Measurements from ENCODE around the gene EXOC3L2.

Gene EXOC3L2

GRCh38 chr19:45245334-45245787 is at the start of gene EXOC3L2:
Gene EXOC3L2 (minus strand): TSS chr19:45245407. CDS start chr19:45239045, 6,362 bp downstream.
- Histone ChIP-seq H3K4me1 (ENCODE audit: control insufficient read depth, insufficient read depth, low read length) (no peaks in the 10 kb centered on the region), H3K9ac (ENCODE audit: low read depth, low read length) (no peak within 1 kb of the TSS), H3K27ac (ENCODE audit: low read depth, low read length) (no peak within 1 kb of the TSS), H3K36me3 (ENCODE audit: control insufficient read depth, insufficient read depth, low read length) (no peaks in the 10 kb centered on the region), H3K27me3 (ENCODE audit: control insufficient read depth, insufficient read depth, low read length) (peaks cover 12% of the 10 kb centered on the region), H3K4me3 (ENCODE audit: low read depth, low read length) (no peak within 1 kb of the TSS), H3K9me3 (ENCODE audit: control insufficient read depth, insufficient read depth, low read length) (no peaks in the 10 kb centered on the region)

DNA sequence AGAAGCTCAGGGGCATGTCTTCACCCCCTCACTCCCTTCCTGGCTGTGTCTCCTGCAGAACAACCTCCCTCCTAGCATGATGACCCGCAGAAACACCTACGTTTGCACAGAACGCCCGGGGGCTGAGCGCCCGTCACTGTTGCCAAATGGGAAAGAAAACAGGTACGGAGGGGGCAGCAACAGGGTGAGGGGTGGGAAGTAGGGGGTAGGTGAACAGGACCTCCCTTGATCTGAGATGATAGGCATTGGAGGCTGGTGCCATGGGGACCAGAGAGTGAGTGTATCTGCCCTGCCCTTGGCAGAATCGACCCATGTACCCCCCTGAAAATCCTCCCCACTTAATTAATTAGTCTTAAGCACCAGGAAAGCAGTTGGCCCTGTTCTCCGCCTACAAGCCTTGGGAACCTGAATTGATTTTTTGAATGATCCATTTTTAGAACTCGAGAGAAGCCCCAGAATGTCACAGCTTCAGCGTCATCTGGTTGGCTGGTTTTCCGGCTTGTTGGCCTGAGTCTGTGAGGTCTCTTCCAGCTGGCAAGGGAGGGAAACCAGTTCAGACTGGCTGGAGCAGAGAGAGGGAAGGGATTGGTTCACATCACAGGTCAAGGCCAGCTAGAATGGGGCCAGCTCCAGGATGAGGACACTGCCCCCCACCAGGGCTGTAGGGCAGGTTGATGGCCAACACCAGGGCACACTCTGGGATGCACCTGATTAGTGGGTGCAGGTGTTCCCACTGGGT is 49.3 kb upstream of the EXOC3L2 start:
- Histone ChIP-seq H3K9me3 (ENCODE audit: control insufficient read depth, insufficient read depth, low read length) (no peaks in the 10 kb centered on the region), H3K9ac (ENCODE audit: low read depth, low read length) (no peak overlapping the region), H3K27me3 (ENCODE audit: control insufficient read depth, insufficient read depth, low read length) (no peaks in the 10 kb centered on the region), H3K4me1 (ENCODE audit: control insufficient read depth, insufficient read depth, low read length) (no peaks in the 10 kb centered on the region), H3K36me3 (ENCODE audit: control insufficient read depth, insufficient read depth, low read length) (peaks cover 12% of the 10 kb centered on the region), H3K27ac (ENCODE audit: low read depth, low read length) (no peak overlapping the region), H3K4me3 (ENCODE audit: low read depth, low read length) (no peak overlapping the region)

DNA sequence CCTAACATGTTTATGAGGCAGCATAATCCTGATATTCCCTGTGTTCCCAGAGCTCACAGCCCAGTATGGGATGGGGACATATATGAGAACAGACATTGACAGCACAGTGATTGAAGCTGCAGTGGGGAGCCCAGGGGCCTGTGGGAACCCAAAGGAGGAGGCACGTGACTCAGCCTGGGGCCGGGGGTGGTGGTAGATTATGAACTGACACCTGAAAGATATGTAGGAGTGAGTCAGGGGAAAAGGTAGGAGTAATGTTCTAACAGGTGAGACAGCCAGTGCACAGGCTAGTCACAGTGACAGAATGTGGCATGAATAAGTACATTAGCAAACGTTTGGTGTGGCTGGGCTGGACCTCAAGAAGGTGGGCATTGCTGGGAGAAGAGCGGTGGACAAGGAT is 48.5 kb upstream of the EXOC3L2 start:
- H3K9me3 ChIP-seq (ENCODE audit: control insufficient read depth, insufficient read depth, low read length): no peaks in the 10 kb centered on the region

DNA sequence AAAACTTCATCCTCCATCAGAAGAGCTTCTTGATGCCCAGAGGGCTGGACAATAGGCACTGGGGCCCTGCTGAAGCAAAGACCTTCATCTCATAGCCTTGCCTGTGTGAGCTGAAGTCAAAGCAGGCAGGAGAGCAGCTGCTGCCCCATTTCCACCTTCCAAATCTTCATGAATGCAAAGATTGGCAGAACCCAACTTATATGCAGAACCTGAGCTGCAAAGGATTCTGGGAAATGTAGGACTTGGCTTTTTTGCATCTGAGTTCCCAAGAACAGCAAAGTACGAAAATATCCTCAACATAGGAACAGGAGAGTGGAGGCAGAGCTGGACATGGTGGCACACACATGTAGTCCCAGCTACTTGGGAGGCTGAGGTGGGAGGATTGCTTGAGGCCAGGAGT is 46.6 kb upstream of the EXOC3L2 start:
- no peak overlapping the region for H3K4me3 ChIP-seq (ENCODE audit: low read depth, low read length)
- H3K9me3 ChIP-seq (ENCODE audit: control insufficient read depth, insufficient read depth, low read length): no peaks in the 10 kb centered on the region
- peaks cover 17% of the 10 kb centered on the region for H3K36me3 ChIP-seq (ENCODE audit: control insufficient read depth, insufficient read depth, low read length)
- H3K27ac ChIP-seq (ENCODE audit: low read depth, low read length): no peak overlapping the region
- no peak overlapping the region for H3K9ac ChIP-seq (ENCODE audit: low read depth, low read length)
- H3K4me1 ChIP-seq (ENCODE audit: control insufficient read depth, insufficient read depth, low read length): no peaks in the 10 kb centered on the region
- H3K27me3 ChIP-seq (ENCODE audit: control insufficient read depth, insufficient read depth, low read length): no peaks in the 10 kb centered on the region

More for the DNA sequence above, 48.5 kb upstream of the EXOC3L2 start:
- H3K27ac ChIP-seq (ENCODE audit: low read depth, low read length): no peak overlapping the region
- H3K27me3 ChIP-seq (ENCODE audit: control insufficient read depth, insufficient read depth, low read length): no peaks in the 10 kb centered on the region
- H3K4me1 ChIP-seq (ENCODE audit: control insufficient read depth, insufficient read depth, low read length): no peaks in the 10 kb centered on the region
- no peak overlapping the region for H3K4me3 ChIP-seq (ENCODE audit: low read depth, low read length)
- peaks cover 9% of the 10 kb centered on the region for H3K36me3 ChIP-seq (ENCODE audit: control insufficient read depth, insufficient read depth, low read length)
- no peak overlapping the region for H3K9ac ChIP-seq (ENCODE audit: low read depth, low read length)

- peaks cover 21% of the 10 kb centered on the region for H3K36me3 ChIP-seq (ENCODE audit: control insufficient read depth, insufficient read depth, low read length)
Measured at GRCh38 chr19:45290381-45290931, 45.2 kb upstream of the EXOC3L2 start.

DNA sequence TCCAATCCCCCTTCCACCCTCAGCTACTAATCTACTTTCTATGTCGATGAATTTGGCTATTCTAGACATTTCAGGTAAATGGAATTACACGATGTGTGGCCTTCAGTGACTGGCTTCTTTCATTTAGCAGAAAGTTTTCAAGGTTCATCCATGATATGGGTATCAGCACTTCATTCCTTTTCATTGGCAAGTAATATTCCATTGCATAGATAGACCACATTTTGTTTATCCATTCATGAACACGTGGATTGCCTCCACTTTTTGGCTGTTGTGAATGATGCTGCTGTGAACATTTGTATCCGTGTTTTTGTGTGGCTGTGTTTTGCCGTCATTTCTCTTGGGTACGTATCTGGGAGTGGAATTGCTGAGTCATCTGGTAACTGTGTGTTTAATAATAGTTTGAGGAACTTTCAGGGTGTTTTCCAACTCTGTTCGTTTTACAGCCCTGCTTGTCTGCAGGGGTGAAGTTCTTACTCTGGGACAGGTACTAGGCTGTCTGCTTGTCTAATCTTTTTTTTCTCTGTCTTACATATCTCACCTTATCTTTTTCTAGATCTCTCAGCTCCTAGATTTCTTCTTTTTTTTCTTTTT is 38.3 kb upstream of the EXOC3L2 start:
- H3K4me3 ChIP-seq (ENCODE audit: low read depth, low read length): no peak overlapping the region
- peaks cover 34% of the 10 kb centered on the region for H3K36me3 ChIP-seq (ENCODE audit: control insufficient read depth, insufficient read depth, low read length)
- H3K27ac ChIP-seq (ENCODE audit: low read depth, low read length): no peak overlapping the region
- H3K4me1 ChIP-seq (ENCODE audit: control insufficient read depth, insufficient read depth, low read length): no peaks in the 10 kb centered on the region
- H3K27me3 ChIP-seq (ENCODE audit: control insufficient read depth, insufficient read depth, low read length): no peaks in the 10 kb centered on the region
- H3K9ac ChIP-seq (ENCODE audit: low read depth, low read length): no peak overlapping the region
- H3K9me3 ChIP-seq (ENCODE audit: control insufficient read depth, insufficient read depth, low read length): no peaks in the 10 kb centered on the region

More at GRCh38 chr19:45290381-45290931, 45.2 kb upstream of the EXOC3L2 start:
- no peaks in the 10 kb centered on the region for H3K9me3 ChIP-seq (ENCODE audit: control insufficient read depth, insufficient read depth, low read length)
- no peaks in the 10 kb centered on the region for H3K4me1 ChIP-seq (ENCODE audit: control insufficient read depth, insufficient read depth, low read length)
- no peak overlapping the region for H3K9ac ChIP-seq (ENCODE audit: low read depth, low read length)
- no peak overlapping the region for H3K4me3 ChIP-seq (ENCODE audit: low read depth, low read length)
- H3K27me3 ChIP-seq (ENCODE audit: control insufficient read depth, insufficient read depth, low read length): no peaks in the 10 kb centered on the region
- H3K27ac ChIP-seq (ENCODE audit: low read depth, low read length): no peak overlapping the region

DNA sequence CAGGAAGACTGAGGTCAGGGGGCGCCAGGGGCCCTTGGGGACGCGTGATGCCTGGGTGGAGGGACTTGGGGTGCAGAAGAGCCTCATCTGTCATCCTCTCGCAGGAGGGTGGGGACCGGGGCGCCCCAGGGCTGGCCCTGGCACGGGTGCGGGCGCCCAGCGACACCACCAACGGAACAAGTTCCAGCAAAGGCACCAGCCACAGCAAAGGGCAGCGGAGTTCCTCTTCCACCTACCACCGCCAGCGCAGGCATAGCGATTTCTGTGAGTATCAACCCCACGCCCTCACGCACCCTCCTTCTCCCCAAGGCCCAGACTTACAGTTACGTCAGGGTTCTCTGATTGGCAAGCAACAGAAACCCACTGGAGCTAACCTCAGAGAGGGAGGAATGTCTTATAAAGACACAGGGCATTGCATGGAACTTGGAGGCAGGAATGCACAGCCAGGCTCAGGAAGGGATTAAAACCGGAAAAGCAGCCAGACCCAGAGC is 35.3 kb upstream of the EXOC3L2 start:
- H3K4me1 ChIP-seq (ENCODE audit: control insufficient read depth, insufficient read depth, low read length): no peaks in the 10 kb centered on the region
- no peak overlapping the region for H3K4me3 ChIP-seq (ENCODE audit: low read depth, low read length)
- no peaks in the 10 kb centered on the region for H3K27me3 ChIP-seq (ENCODE audit: control insufficient read depth, insufficient read depth, low read length)
- peaks cover 38% of the 10 kb centered on the region for H3K36me3 ChIP-seq (ENCODE audit: control insufficient read depth, insufficient read depth, low read length)
- H3K9me3 ChIP-seq (ENCODE audit: control insufficient read depth, insufficient read depth, low read length): no peaks in the 10 kb centered on the region
- H3K9ac ChIP-seq (ENCODE audit: low read depth, low read length): no peak overlapping the region
- no peak overlapping the region for H3K27ac ChIP-seq (ENCODE audit: low read depth, low read length)

GRCh38 chr19:45279587-45280192 is 34.5 kb upstream of the EXOC3L2 start:
- Histone ChIP-seq H3K4me1 (ENCODE audit: control insufficient read depth, insufficient read depth, low read length) (no peaks in the 10 kb centered on the region), H3K27ac (ENCODE audit: low read depth, low read length) (no peak overlapping the region), H3K9me3 (ENCODE audit: control insufficient read depth, insufficient read depth, low read length) (no peaks in the 10 kb centered on the region)

GRCh38 chr19:45278087-45278486 is 32.9 kb upstream of the EXOC3L2 start:
- Histone ChIP-seq H3K27me3 (ENCODE audit: control insufficient read depth, insufficient read depth, low read length) (no peaks in the 10 kb centered on the region), H3K4me3 (ENCODE audit: low read depth, low read length) (no peak overlapping the region), H3K36me3 (ENCODE audit: control insufficient read depth, insufficient read depth, low read length) (peaks cover 44% of the 10 kb centered on the region), H3K9ac (ENCODE audit: low read depth, low read length) (no peak overlapping the region), H3K9me3 (ENCODE audit: control insufficient read depth, insufficient read depth, low read length) (no peaks in the 10 kb centered on the region), H3K27ac (ENCODE audit: low read depth, low read length) (no peak overlapping the region), H3K4me1 (ENCODE audit: control insufficient read depth, insufficient read depth, low read length) (no peaks in the 10 kb centered on the region)

More at GRCh38 chr19:45279587-45280192, 34.5 kb upstream of the EXOC3L2 start:
- no peak overlapping the region for H3K4me3 ChIP-seq (ENCODE audit: low read depth, low read length)
- no peak overlapping the region for H3K9ac ChIP-seq (ENCODE audit: low read depth, low read length)
- H3K27me3 ChIP-seq (ENCODE audit: control insufficient read depth, insufficient read depth, low read length): no peaks in the 10 kb centered on the region
- peaks cover 41% of the 10 kb centered on the region for H3K36me3 ChIP-seq (ENCODE audit: control insufficient read depth, insufficient read depth, low read length)

DNA sequence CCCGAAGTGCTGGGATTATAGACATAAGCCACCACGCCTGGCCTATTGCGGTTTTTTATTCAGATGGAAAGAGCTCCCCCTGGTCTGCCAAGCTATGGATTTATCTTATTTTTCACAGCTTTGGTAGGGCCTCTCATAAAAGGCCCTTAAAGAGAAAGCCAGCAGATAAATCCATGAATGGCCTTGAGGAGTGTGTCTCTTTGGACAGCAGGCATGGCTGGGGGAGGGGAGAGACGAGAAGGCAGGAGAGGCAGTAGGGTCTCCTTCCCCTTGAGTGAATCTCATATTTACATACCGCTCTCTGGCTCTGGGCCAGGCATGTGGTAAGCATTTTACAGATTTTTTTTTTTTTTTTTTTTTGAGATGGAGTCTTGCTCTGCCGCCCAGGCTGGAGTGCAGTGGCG is 31.1 kb upstream of the EXOC3L2 start:
- Histone ChIP-seq H3K27me3 (ENCODE audit: control insufficient read depth, insufficient read depth, low read length) (no peaks in the 10 kb centered on the region), H3K36me3 (ENCODE audit: control insufficient read depth, insufficient read depth, low read length) (peaks cover 55% of the 10 kb centered on the region), H3K9ac (ENCODE audit: low read depth, low read length) (no peak overlapping the region), H3K9me3 (ENCODE audit: control insufficient read depth, insufficient read depth, low read length) (no peaks in the 10 kb centered on the region), H3K4me3 (ENCODE audit: low read depth, low read length) (no peak overlapping the region), H3K27ac (ENCODE audit: low read depth, low read length) (no peak overlapping the region), H3K4me1 (ENCODE audit: control insufficient read depth, insufficient read depth, low read length) (no peaks in the 10 kb centered on the region)

Data from HUES48 (cell line).